Liver (tissue), 3 donors: ENCODE measurements around the gene RASAL1.

Source experiments
- EGR1 ChIP-seq, 2 donors: IDR thresholded peaks; 2 replicates each; pipeline ENCODE4 v1.6.1; 2016 to 2018; ENCODE audit warnings: antibody characterized with exemption in 2 of 2, low read depth in 2 of 2
- FOXA1 ChIP-seq: IDR thresholded peaks from 2 replicates; pipeline ENCODE4 v1.6.1; 2016; ENCODE audit warnings: antibody characterized with exemption
- GABPA ChIP-seq, 2 donors: IDR thresholded peaks in 1 of 2; conservative IDR thresholded peaks in 1 of 2; 2 replicates each; pipeline ENCODE4 v1.6.1; 2016; ENCODE audit warnings: antibody characterized with exemption in 2 of 2, mild to moderate bottlenecking in 1 of 2, moderate library complexity in 1 of 2
- HNF4A ChIP-seq, 2 donors: conservative IDR thresholded peaks; 2 replicates each; pipeline ENCODE4 v1.6.1; 2016; ENCODE audit warnings: antibody characterized with exemption in 2 of 2, mild to moderate bottlenecking in 2 of 2
- JUND ChIP-seq, 2 donors: IDR thresholded peaks; 2 replicates each; pipeline ENCODE4 v1.6.1; 2016; ENCODE audit warnings: antibody characterized with exemption in 2 of 2
- RAD21 ChIP-seq, 2 donors: IDR thresholded peaks; 2 replicates each; pipeline ENCODE4 v1.6.1; 2016; ENCODE audit warnings: antibody characterized with exemption in 2 of 2, mild to moderate bottlenecking in 2 of 2
- SP1 ChIP-seq: IDR thresholded peaks from 2 replicates; pipeline ENCODE4 v1.6.1; 2018; ENCODE audit warnings: antibody characterized with exemption, mild to moderate bottlenecking
- TAF1 ChIP-seq: conservative IDR thresholded peaks from 2 replicates; pipeline ENCODE4 v1.6.1; 2016; ENCODE audit warnings: antibody characterized with exemption, mild to moderate bottlenecking
- TF ChIP-seq, protein P1 (sequence below): IDR thresholded peaks from 2 replicates; pipeline ENCODE4 v1.6.1; 2016; ENCODE audit warnings: antibody characterized with exemption
- TF ChIP-seq, protein P2 (sequence below): fragments of 150-350 bp; IDR thresholded peaks from 2 replicates; pipeline ENCODE4 v1.5.1; 2017; ENCODE audit warnings: improper control_type of control experiment, low read depth, low read length; ENCODE audit not compliant: missing input control
- TF ChIP-seq, protein P3 (sequence below): IDR thresholded peaks from 2 replicates; pipeline ENCODE4 v1.6.1; 2016; ENCODE audit warnings: antibody characterized with exemption
- donor health status: healthy.
- donor health status: healthy.

- TF ChIP-seq, protein P1, sequence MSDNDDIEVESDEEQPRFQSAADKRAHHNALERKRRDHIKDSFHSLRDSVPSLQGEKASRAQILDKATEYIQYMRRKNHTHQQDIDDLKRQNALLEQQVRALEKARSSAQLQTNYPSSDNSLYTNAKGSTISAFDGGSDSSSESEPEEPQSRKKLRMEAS = no peak
- TF ChIP-seq, protein P2, sequence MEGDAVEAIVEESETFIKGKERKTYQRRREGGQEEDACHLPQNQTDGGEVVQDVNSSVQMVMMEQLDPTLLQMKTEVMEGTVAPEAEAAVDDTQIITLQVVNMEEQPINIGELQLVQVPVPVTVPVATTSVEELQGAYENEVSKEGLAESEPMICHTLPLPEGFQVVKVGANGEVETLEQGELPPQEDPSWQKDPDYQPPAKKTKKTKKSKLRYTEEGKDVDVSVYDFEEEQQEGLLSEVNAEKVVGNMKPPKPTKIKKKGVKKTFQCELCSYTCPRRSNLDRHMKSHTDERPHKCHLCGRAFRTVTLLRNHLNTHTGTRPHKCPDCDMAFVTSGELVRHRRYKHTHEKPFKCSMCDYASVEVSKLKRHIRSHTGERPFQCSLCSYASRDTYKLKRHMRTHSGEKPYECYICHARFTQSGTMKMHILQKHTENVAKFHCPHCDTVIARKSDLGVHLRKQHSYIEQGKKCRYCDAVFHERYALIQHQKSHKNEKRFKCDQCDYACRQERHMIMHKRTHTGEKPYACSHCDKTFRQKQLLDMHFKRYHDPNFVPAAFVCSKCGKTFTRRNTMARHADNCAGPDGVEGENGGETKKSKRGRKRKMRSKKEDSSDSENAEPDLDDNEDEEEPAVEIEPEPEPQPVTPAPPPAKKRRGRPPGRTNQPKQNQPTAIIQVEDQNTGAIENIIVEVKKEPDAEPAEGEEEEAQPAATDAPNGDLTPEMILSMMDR = no peak
- TF ChIP-seq GABPA (IDR thresholded peaks at IDR 0.05 in 1 of 2, conservative IDR thresholded peaks at IDR 0.05 in 1 of 2) (no peak), JUND (IDR thresholded peaks at IDR 0.05) (no peak), FOXA1 (no peak), RAD21 (IDR thresholded peaks at IDR 0.05) (no peak), EGR1 (IDR thresholded peaks at IDR 0.05; ENCODE audit: low read depth in 2 of 2) (no peak), HNF4A (conservative IDR thresholded peaks at IDR 0.05) (no peak), SP1 (no peak), TAF1 (no peak)
- TF ChIP-seq, protein P3, sequence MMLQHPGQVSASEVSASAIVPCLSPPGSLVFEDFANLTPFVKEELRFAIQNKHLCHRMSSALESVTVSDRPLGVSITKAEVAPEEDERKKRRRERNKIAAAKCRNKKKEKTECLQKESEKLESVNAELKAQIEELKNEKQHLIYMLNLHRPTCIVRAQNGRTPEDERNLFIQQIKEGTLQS = no peak
Measured at GRCh38 chr12:113130457-113131135, 5.0 kb downstream of the RASAL1 start.
